HepG2 (cell line): ENCODE results near the gene DAPK1. TPM values are rescaled to one million over a fixed set of nuclear protein-coding genes. Genes with fewer than 3 reads are reported as not detected.

Experiments
- AKAP8 ChIP-seq: sonication (generic); formaldehyde crosslinking; IDR thresholded peaks from 2 replicates; pipeline ENCODE4 v1.5.1; 2020; ENCODE audit warnings: mild to moderate bottlenecking, missing genetic modification reagents
- ATM ChIP-seq: fragments of 450-650 bp; IDR thresholded peaks from 2 replicates; pipeline ENCODE4 v1.7.1; 2017; ENCODE audit warnings: mild to moderate bottlenecking, borderline replicate concordance
- BORCS8-MEF2B ChIP-seq: sonication (generic); formaldehyde crosslinking; IDR thresholded peaks from 2 replicates; pipeline ENCODE4 v1.8.0; 2022; ENCODE audit warnings: mild to moderate bottlenecking, missing genetic modification reagents
- FLYWCH1 ChIP-seq: sonication (generic); formaldehyde crosslinking; IDR thresholded peaks from 2 replicates; pipeline ENCODE4 v1.8.1; 2023; ENCODE audit warnings: mild to moderate bottlenecking, missing genetic modification reagents
- FOXA3 ChIP-seq: IDR thresholded peaks from 2 replicates; pipeline ENCODE4 v1.6.1; 2016; ENCODE audit warnings: missing genetic modification reagents, missing compliant biosample characterization
- FOXO1 ChIP-seq: sonication (generic); formaldehyde crosslinking; IDR thresholded peaks from 2 replicates; pipeline ENCODE4 v1.4.0; 2020; ENCODE audit warnings: missing genetic modification reagents
- GFI1 ChIP-seq: sonication (generic); formaldehyde crosslinking; IDR thresholded peaks from 2 replicates; pipeline ENCODE4 v1.5.0; 2020; ENCODE audit warnings: missing genetic modification reagents, mild to moderate bottlenecking, borderline replicate concordance
- KDM6A ChIP-seq: IDR thresholded peaks from 2 replicates; pipeline ENCODE4 v1.6.1; 2016; ENCODE audit warnings: low read depth
- MAF1 ChIP-seq: sonication (generic); formaldehyde crosslinking; IDR thresholded peaks from 2 replicates; pipeline ENCODE4 v1.5.0; 2020; ENCODE audit warnings: missing genetic modification reagents, borderline replicate concordance
- RELA ChIP-seq: sonication (generic); formaldehyde crosslinking; IDR thresholded peaks from 2 replicates; pipeline ENCODE4 v1.4.0; 2020; ENCODE audit warnings: missing genetic modification reagents
- RFX3 ChIP-seq: IDR thresholded peaks from 2 replicates; pipeline ENCODE4 v1.6.1; 2016; ENCODE audit warnings: missing biosample characterization, missing genetic modification reagents
- SP5 ChIP-seq: IDR thresholded peaks from 2 replicates; pipeline ENCODE4 v1.6.1; 2016; ENCODE audit warnings: low read depth, borderline replicate concordance
- TEAD3 ChIP-seq: optimal IDR thresholded peaks from 2 replicates; pipeline ENCODE3; 2016; ENCODE audit warnings: borderline replicate concordance
- WIZ ChIP-seq: sonication (generic); formaldehyde crosslinking; IDR thresholded peaks from 2 replicates; pipeline ENCODE4 v1.5.1; 2020; ENCODE audit warnings: mild to moderate bottlenecking, missing genetic modification reagents
- YY1 ChIP-seq: IDR thresholded peaks from 2 replicates; pipeline ENCODE4 v1.6.1; 2011; ENCODE audit warnings: low read length, low read depth, moderate library complexity, mild to moderate bottlenecking; ENCODE audit not compliant: insufficient read depth, insufficient replicate concordance
- ZBTB34 ChIP-seq: sonication (generic); formaldehyde crosslinking; IDR thresholded peaks from 2 replicates; pipeline ENCODE4 v1.8.0; 2022; ENCODE audit warnings: mild to moderate bottlenecking, missing genetic modification reagents
- ZKSCAN8 ChIP-seq: IDR thresholded peaks from 2 replicates; pipeline ENCODE4 v1.6.1; 2016; ENCODE audit warnings: borderline replicate concordance, missing genetic modification reagents, missing compliant biosample characterization
- ZNF296 ChIP-seq: sonication (generic); formaldehyde crosslinking; conservative IDR thresholded peaks from 2 replicates; pipeline ENCODE4 v1.5.0; 2020; ENCODE audit warnings: mild to moderate bottlenecking, missing genetic modification reagents
- ZNF362 ChIP-seq: sonication (generic); formaldehyde crosslinking; IDR thresholded peaks from 2 replicates; pipeline ENCODE4 v1.4.0; 2020; ENCODE audit warnings: missing genetic modification reagents, mild to moderate bottlenecking, borderline replicate concordance
- ZSCAN20 ChIP-seq: sonication (generic); formaldehyde crosslinking; IDR thresholded peaks from 2 replicates; pipeline ENCODE4 v1.4.0; 2020; ENCODE audit warnings: missing genetic modification reagents, mild to moderate bottlenecking, borderline replicate concordance
- polyA plus RNA-seq, 8 experiments: library from polyadenylated mRNA; depleted of rRNA in 3 of 8; stranded (reverse) in 7 of 8; unstranded in 1 of 8; fragments of >200 nt; fragmentation: Illumina TruSeq in 4 of 8; extraction: Trizol in 4 of 8; gene quantifications; 2 replicates each; pipeline versions ENCODE4 v1.2.1 to v1.2.3, GENCODE V29; 2011 to 2016; ENCODE audit warnings: low read depth in 4 of 8, missing spikeins in 1 of 8, mixed read lengths in 1 of 8; ENCODE audit not compliant: insufficient read depth in 1 of 8
- total RNA-seq, 5 experiments: library from RNA; depleted of rRNA; stranded (reverse); fragments of >200 nt; fragmentation: Illumina TruSeq; extraction: Trizol; gene quantifications; 2 replicates each; pipeline ENCODE4 v1.2.3, GENCODE V29; 2016; ENCODE audit warnings: low read depth in 1 of 5
- TF ChIP-seq, protein P1 (sequence below): IDR thresholded peaks from 2 replicates; pipeline ENCODE4 v1.4.0; 2020; ENCODE audit warnings: mild to moderate bottlenecking, missing genetic modification reagents
- TF ChIP-seq, protein P2 (sequence below): sonication (generic); formaldehyde crosslinking; IDR thresholded peaks from 2 replicates; pipeline ENCODE4 v1.5.1; 2020; ENCODE audit warnings: mild to moderate bottlenecking, moderate library complexity, missing genetic modification reagents

DAPK1 gene
- total and polyA plus RNA-seq, 2 of the 13 experiments (the other 11 are each of a cell fraction or from before 2014, with no cell fraction given): 35.7 to 35.9 TPM

DNA sequence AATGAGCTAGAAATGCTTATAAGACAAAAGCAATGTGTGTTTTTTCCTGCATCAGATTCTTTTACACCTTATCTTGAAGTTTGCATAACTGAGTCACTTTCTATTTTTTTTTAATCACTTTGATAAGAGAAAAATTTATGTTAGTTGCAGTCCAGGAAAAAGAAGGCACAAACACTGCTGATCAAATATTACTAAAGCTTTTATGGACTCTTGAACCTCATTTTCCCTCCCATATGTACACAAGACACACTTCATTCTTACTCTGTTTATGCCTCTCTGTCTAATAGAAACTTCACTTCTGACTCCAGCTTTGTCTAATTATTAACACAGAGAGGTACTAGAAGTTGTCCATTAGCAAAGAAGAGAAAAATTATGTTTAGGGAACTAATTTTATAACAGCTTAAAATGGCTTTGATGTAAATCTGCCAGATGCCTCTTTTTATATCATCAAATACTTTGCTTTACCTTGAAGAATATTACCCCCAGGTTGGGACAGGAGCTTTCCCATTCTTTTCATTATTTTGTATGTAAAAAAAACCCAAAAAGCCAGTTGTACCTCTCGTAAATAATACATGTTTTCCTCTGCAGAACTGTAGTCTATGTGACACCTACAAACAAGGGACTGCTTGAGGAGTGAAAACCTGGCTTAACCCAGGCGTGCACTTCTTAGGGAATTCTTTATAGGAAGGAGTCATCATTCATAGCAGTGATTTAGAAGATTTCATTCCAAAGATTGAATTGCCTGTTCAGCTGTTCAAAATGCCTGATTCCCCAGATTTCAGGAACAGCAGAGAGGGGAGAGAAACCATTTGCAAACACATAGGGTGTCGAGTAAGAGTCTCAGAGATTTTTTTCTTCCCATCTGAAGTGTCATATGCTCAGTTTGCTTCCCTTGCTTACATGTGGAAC lies 72.6 kb downstream of the DAPK1 start (continued):
- TF ChIP-seq, protein P1, sequence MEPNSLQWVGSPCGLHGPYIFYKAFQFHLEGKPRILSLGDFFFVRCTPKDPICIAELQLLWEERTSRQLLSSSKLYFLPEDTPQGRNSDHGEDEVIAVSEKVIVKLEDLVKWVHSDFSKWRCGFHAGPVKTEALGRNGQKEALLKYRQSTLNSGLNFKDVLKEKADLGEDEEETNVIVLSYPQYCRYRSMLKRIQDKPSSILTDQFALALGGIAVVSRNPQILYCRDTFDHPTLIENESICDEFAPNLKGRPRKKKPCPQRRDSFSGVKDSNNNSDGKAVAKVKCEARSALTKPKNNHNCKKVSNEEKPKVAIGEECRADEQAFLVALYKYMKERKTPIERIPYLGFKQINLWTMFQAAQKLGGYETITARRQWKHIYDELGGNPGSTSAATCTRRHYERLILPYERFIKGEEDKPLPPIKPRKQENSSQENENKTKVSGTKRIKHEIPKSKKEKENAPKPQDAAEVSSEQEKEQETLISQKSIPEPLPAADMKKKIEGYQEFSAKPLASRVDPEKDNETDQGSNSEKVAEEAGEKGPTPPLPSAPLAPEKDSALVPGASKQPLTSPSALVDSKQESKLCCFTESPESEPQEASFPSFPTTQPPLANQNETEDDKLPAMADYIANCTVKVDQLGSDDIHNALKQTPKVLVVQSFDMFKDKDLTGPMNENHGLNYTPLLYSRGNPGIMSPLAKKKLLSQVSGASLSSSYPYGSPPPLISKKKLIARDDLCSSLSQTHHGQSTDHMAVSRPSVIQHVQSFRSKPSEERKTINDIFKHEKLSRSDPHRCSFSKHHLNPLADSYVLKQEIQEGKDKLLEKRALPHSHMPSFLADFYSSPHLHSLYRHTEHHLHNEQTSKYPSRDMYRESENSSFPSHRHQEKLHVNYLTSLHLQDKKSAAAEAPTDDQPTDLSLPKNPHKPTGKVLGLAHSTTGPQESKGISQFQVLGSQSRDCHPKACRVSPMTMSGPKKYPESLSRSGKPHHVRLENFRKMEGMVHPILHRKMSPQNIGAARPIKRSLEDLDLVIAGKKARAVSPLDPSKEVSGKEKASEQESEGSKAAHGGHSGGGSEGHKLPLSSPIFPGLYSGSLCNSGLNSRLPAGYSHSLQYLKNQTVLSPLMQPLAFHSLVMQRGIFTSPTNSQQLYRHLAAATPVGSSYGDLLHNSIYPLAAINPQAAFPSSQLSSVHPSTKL (CRISPR knock-in tag): peak; percentile 91
- TF ChIP-seq ZKSCAN8 (no peak), ZNF362 (peak; percentile 78; the same call in 1 of the 2 replicates), FOXA3 (CRISPR knock-in tag) (peak; percentile 98), RFX3 (CRISPR knock-in tag) (no peak), ZNF296 (CRISPR knock-in tag) (no peak), ZBTB34 (CRISPR knock-in tag) (0 out of 2 replicates have a peak, but pooled peaks have one; percentile 33), MAF1 (CRISPR knock-in tag) (no peak), KDM6A (peak; percentile 91), WIZ (CRISPR knock-in tag) (no peak), RELA (no peak), FLYWCH1 (no peak), FOXO1 (CRISPR knock-in tag) (peak; percentile 85), ATM (no peak), TEAD3 (CRISPR knock-in tag) (peak; percentile 48), YY1 (no peak), GFI1 (CRISPR knock-in tag) (peak; percentile 74; the same call in 1 of the 2 replicates), AKAP8 (CRISPR knock-in tag) (no peak), BORCS8-MEF2B (CRISPR knock-in tag) (no peak), ZSCAN20 (CRISPR knock-in tag) (no peak), SP5 (peak; percentile 100)
- TF ChIP-seq, protein P2, sequence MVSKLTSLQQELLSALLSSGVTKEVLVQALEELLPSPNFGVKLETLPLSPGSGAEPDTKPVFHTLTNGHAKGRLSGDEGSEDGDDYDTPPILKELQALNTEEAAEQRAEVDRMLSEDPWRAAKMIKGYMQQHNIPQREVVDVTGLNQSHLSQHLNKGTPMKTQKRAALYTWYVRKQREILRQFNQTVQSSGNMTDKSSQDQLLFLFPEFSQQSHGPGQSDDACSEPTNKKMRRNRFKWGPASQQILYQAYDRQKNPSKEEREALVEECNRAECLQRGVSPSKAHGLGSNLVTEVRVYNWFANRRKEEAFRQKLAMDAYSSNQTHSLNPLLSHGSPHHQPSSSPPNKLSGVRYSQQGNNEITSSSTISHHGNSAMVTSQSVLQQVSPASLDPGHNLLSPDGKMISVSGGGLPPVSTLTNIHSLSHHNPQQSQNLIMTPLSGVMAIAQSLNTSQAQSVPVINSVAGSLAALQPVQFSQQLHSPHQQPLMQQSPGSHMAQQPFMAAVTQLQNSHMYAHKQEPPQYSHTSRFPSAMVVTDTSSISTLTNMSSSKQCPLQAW: no peak
